Stomach (tissue), 4 donors: Measurements from ENCODE around the gene DNER.

ENCODE experiments used
- POLR2A ChIP-seq, 4 donors: fragments of 450-650 bp; IDR thresholded peaks; one replicate each; pipeline ENCODE4 v1.6.1; 2016; ENCODE audit warnings: antibody characterized with exemption in 4 of 4, control low read depth in 2 of 4, mild to moderate bottlenecking in 1 of 4, moderate library complexity in 1 of 4
- POLR2AphosphoS5 ChIP-seq, 3 donors: sonication (generic); formaldehyde crosslinking; IDR thresholded peaks; one replicate each; pipeline ENCODE4 v1.6.1; 2016; ENCODE audit warnings: antibody characterized with exemption in 3 of 3
- TF ChIP-seq, protein P1 (sequence below), 7 experiments: fragments of 450-650 bp in 4 of 7; fragments of 200-600 bp in 3 of 7; sonication (generic) in 3 of 7; IDR thresholded peaks; one replicate each; pipeline ENCODE4 v1.5.1; 2016 to 2019; ENCODE audit warnings: antibody characterized with exemption in 7 of 7, control low read depth in 2 of 7, mild to moderate bottlenecking in 1 of 7

DNA sequence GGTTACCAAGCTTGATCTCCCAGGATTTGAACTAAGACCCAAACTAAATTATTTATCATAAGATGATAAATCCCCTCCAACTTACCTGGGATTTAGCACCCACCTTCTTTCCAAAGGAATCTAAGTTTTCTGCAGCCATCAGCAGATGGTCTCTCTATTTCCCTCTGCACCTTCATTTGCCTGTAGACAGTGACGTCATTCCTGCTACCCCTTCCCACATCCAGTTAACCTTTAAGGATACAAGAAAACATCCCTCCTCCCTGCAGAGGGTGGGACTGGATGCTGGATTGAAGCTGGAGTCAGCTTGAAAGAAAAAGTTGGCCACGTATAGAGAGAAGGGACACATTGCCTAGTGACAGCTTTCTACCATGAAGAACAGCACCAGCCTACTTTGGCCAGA, 3.7 kb upstream of the DNER start:
- TF ChIP-seq, protein P1, sequence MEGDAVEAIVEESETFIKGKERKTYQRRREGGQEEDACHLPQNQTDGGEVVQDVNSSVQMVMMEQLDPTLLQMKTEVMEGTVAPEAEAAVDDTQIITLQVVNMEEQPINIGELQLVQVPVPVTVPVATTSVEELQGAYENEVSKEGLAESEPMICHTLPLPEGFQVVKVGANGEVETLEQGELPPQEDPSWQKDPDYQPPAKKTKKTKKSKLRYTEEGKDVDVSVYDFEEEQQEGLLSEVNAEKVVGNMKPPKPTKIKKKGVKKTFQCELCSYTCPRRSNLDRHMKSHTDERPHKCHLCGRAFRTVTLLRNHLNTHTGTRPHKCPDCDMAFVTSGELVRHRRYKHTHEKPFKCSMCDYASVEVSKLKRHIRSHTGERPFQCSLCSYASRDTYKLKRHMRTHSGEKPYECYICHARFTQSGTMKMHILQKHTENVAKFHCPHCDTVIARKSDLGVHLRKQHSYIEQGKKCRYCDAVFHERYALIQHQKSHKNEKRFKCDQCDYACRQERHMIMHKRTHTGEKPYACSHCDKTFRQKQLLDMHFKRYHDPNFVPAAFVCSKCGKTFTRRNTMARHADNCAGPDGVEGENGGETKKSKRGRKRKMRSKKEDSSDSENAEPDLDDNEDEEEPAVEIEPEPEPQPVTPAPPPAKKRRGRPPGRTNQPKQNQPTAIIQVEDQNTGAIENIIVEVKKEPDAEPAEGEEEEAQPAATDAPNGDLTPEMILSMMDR (IDR thresholded peaks at IDR 0.05) = no peak
- TF ChIP-seq POLR2A (IDR thresholded peaks at IDR 0.05) (no peak), POLR2AphosphoS5 (IDR thresholded peaks at IDR 0.05) (no peak)
